Measurements from ENCODE around the gene ZNF300. TPM values are rescaled to one million over a fixed set of nuclear protein-coding genes. Genes with fewer than 3 reads are reported as not detected.
A peak's percentile ranks its signal among the peaks of the same experiment; 100 is the strongest.

Gene ZNF300
- total RNA-seq = 2.9 TPM

GRCh38 chr5:150904479-150905311 lies at the start of gene ZNF300:
Gene ZNF300, minus strand, starts transcription at chr5:150904980. Its CDS starts 1,825 bp downstream, at chr5:150903155.
- Histone ChIP-seq H3K9me3 (peaks cover 33 to 73% of the 10 kb centered on the region in 2 donors), H3K4me1 (no peaks in the 10 kb centered on the region), H3K27ac (peak within 1 kb of the TSS; percentile 21 to 42), H3K27me3 (no peaks in the 10 kb centered on the region), H3K36me3 (peaks cover 0 to 20% of the 10 kb centered on the region in 2 donors), H3K4me3 (peak within 1 kb of the TSS; percentile 62 to 63)
- peak; percentile 10 to 89 for DNase-seq (ENCODE audit: low spot score in 2 of 2)
- intact Hi-C loops (cut with DNase I) = loop anchor here (2.0 kb wide), 1 partner anchor 42 kb away; no protein-coding TSS in a partner anchor
- TF ChIP-seq CTCF (IDR thresholded peaks at IDR 0.05) = no peak

- intact Hi-C loops (cut with DNase I) = no loop called here
- H3K9me3 ChIP-seq = peaks cover 26 to 79% of the 10 kb centered on the region in 2 donors
- no peak for DNase-seq (ENCODE audit: low spot score in 2 of 2)
Measured at GRCh38 chr5:150948539-150948938, 43.8 kb upstream of the ZNF300 start.

GRCh38 chr5:150946351-150946905 lies 41.6 kb upstream of the ZNF300 start:
- H3K4me3 ChIP-seq = peak overlapping the region; percentile 68 to 69
- intact Hi-C loops (cut with DNase I) = loop anchor here (2.0 kb wide), 1 partner anchor 42 kb away; the partner anchor contains the start of gene ZNF300
- H3K4me1 ChIP-seq = no peaks in the 10 kb centered on the region
- H3K36me3 ChIP-seq = peaks cover 12 to 13% of the 10 kb centered on the region in 2 donors
- DNase-seq (ENCODE audit: low spot score in 2 of 2) = peak in 1 of 2 donors; percentile 89
- peaks cover 30 to 91% of the 10 kb centered on the region in 2 donors for H3K9me3 ChIP-seq
- H3K27me3 ChIP-seq = no peaks in the 10 kb centered on the region
- no peak for TF ChIP-seq CTCF (IDR thresholded peaks at IDR 0.05)
- peak overlapping the region; percentile 83 to 86 for H3K27ac ChIP-seq

More at GRCh38 chr5:150948539-150948938, 43.8 kb upstream of the ZNF300 start:
- no peak overlapping the region for H3K27ac ChIP-seq
- no peaks in the 10 kb centered on the region for H3K4me1 ChIP-seq
- no peaks in the 10 kb centered on the region for H3K36me3 ChIP-seq
- H3K4me3 ChIP-seq = no peak overlapping the region
- no peaks in the 10 kb centered on the region for H3K27me3 ChIP-seq
- TF ChIP-seq CTCF (IDR thresholded peaks at IDR 0.05) = no peak

GRCh38 chr5:150945947-150946346 lies 41.2 kb upstream of the ZNF300 start:
- Histone ChIP-seq H3K9me3 (peaks cover 34 to 91% of the 10 kb centered on the region in 2 donors), H3K27ac (peak overlapping the region; percentile 83 to 86), H3K27me3 (no peaks in the 10 kb centered on the region), H3K4me1 (no peaks in the 10 kb centered on the region), H3K4me3 (peak overlapping the region; percentile 68 to 69), H3K36me3 (peaks cover 17 to 18% of the 10 kb centered on the region in 2 donors)
- intact Hi-C loops (cut with DNase I) = loop anchor here (2.0 kb wide), 1 partner anchor 41 kb away; the partner anchor contains the start of gene ZNF300
- TF ChIP-seq CTCF (IDR thresholded peaks at IDR 0.05) = no peak
- DNase-seq (ENCODE audit: low spot score in 2 of 2) = no peak

- H3K27ac ChIP-seq = peak overlapping the region; percentile 83 to 86
- intact Hi-C loops (cut with DNase I) = no loop called here
Measured at GRCh38 chr5:150945486-150945885, 40.7 kb upstream of the ZNF300 start.

More at GRCh38 chr5:150945486-150945885, 40.7 kb upstream of the ZNF300 start:
- H3K9me3 ChIP-seq = peaks cover 36 to 91% of the 10 kb centered on the region in 2 donors
- H3K36me3 ChIP-seq = peaks cover 21 to 22% of the 10 kb centered on the region in 2 donors
- TF ChIP-seq CTCF (IDR thresholded peaks at IDR 0.05) = no peak
- H3K27me3 ChIP-seq = no peaks in the 10 kb centered on the region
- no peak for DNase-seq (ENCODE audit: low spot score in 2 of 2)
- no peaks in the 10 kb centered on the region for H3K4me1 ChIP-seq
- H3K4me3 ChIP-seq = peak overlapping the region; percentile 68 to 69

Measured in ascending aorta (tissue), 2 donors.